HG03521 (cell line): ENCODE measurements around the gene NR6A1.

Experiments
- ATAC-seq: cut with Tn5 transposase; IDR thresholded peaks from one replicate; pipeline ENCODE4 v1.9.1; 2021; ENCODE audit warnings: mild to moderate bottlenecking, moderate library complexity; ENCODE audit not compliant: unreplicated experiment

NR6A1 gene

DNA sequence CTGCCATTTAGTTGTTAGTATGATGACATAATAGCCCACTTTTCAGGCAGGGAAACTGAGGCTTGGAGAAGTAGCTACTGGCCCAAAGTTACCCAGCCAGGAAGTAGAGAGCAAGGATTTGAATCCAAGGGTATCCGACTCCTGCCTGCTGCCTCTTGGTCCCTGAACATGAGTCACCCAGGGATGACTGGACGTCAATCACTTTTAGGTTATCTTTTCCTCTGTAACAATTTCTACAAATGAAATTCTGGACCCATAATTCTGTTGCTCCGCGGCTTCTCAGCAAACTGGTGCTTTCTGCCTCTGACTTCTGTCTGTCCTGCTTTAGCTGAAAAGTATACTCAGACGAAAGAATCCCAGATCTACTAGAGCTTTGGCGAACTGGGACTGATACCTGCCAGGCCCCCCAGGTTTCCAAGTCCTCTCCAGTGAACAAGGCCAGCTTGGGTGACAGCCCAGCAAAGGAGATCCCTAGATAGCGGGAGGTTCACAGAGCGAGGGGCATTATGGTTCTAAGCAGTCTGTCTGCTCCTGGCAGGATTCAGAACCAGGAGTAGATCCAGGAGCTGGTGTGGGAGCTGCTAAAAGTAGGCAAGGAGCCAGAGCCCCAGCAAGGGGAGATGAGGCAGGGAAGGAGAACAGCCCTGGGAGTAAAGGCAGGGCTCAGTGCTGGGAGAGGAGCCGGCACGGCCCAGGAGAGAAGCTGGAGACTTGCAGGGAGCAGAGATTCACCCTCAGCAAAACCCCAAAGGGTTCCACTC is 26.4 kb upstream of the NR6A1 start:
- ATAC-seq = no peak

DNA sequence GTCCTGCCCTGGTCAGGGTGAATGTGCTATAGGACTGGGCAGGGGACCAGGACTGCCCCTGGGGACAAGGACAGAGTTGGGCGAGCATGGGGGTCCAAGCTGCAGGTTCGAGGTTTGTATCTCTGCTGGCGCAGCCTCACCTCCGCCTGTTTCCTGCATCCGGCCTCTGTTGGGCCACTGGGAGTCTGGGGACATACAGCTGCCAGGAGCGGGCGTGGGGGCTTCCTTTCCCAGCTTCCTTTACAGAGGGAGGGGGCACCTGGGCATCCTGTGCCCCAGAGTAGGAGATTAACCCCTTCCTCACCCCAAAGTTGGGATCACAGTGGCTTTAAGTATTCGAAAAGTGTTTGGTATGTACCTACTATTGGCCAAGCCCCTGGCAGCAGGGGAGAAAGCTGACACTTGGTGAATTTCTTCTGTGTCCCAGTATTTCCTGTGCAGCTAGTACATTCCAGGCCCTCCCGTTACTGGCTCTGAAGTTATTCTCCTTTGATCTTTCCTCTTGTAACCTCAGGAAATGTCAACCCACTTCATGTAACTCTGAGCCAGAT is 24.8 kb upstream of the NR6A1 start:
- ATAC-seq = no peak

DNA sequence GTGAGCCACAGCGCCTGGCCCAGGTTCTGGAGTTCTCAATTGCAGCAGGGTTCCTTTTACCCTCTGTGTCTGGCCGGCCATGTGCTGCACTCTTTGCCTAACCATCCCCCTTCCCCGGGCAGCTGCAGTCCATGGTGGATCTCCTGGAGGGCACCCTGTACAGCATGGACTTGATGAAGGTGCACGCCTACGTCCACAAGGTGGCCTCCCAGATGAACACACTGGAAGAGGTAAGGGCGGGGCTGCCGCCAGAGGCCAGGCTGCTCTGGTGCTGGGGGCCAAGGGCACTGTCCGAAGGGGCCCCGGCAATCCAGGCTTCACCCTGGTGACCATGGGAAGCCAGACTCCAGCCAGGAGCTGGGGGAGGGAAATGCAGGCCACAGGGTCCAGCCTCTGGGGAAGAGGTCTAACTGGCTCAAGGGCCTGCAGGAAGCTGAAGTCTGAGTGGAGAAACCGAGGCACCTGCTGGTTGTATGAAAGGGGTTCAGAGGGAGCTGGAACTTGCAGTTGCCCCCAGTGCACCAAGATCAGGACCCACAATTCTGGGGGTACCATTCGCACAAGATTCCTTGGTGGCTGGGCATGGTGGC is 23.9 kb upstream of the NR6A1 start:
- no peak for ATAC-seq

DNA sequence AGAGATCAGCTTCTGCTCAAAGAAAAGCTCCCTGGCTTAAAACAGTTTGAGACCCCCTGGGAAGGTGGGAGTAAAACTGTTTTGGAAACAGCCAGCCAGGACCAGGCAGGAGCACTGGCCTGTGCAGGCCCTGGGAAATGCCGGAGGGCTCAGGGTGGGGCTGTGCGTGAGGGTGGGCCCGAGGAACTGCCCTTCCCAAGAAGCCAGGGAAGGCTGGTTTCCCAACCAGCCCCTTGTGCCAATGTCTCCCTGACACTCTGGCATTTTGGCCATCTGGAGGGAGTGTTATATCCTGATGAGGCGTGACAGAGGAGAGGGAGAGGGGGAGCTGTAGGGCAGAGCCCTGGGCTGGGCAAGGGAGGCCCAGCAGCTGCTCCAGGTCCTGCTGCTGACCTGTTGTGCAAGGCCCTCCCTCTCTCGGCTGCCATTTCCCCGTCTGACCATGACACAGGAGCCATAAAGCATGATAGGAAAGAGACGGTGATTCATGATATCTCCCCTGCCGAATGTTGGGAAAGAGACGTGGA is 22.0 kb upstream of the NR6A1 start:
- ATAC-seq = no peak

DNA sequence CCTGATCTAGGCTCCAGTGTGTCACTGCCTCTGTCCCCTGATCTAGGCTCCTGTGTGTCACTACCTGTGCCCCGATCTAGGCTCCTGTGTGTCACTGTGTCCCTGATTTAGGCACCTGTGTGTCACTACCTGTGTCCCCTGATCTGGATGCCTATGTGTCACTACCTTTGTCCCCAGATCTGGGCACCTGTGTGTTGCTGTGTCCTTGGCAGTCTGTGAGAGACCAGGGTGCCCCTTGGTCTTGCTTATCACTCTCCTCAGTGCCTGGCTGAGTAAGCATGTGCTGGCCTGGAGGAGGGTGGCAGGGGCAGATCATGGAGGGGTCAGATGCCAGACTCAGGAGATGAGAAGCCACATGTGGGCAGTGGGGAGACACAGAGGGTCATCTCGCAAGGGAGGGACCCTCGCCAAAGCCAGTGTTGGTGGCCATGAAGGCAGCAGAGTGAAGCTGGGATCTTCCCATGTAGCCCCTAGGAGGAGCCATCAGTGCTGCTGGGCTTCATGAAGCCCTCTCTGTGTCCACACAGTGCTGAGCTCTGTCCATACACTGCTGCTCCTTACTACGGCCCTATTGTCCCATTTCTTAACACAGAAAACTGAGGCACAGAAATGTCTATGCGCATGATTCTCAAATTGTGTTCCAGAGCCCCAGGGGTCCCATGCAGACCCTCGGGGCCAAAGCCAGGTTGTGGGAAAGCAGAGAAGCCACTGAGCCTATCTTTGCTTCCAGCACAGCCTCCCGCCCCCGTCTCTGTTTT is 21.3 kb upstream of the NR6A1 start:
- no peak for ATAC-seq

DNA sequence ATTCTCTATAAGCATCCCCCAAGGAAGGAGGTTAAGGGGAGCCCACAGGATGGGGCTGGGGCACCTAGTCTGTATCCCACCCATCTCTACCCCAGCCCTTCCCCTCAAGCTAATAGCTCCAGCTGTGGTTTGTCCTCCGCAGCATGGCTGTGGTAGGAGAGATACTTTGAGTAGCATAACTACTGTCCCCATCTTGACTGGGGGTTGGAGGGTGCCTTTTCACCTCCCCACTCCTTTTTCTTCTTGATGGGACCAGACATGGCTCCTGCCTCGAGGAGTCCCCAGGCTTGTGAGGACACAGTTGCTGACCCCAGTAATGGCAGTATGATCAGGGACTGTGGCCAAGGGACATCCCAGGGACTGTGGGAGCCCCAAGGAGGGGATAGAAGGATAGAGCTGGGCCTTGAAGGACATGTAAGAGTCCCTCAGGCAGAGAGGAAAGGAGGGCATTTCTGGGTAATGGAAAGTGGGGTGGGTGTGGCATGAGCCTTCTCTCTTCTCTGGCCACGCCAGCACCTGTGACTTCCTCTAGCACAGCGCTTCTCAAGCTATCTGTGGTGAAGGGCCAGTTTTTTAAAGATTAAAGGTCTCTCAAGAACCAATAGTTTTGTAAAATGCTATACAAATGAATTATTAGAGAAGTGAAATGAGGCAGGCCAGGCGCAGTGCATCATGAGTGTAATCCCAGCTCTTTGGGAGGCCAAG is 19.8 kb upstream of the NR6A1 start:
- ATAC-seq = no peak

DNA sequence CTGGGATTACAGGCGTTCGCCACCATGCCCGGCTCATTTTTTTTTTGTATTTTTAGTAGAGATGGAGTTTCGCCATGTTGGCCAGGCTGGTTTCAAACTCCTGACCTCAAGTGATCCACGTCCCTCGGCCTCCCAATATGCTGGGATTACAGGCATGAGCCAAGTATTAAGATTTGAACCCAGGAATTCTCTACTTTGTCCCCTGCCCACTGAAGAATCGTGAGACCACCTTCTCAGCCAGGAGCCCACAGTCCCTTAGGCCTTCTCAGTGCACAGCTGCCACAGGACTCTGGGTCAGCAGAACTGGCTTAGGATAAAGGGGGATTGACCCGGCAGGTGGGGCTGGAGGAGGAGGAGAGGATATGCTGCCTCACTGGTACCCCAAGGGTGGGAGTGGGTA is 19.2 kb upstream of the NR6A1 start:
- no peak for ATAC-seq

DNA sequence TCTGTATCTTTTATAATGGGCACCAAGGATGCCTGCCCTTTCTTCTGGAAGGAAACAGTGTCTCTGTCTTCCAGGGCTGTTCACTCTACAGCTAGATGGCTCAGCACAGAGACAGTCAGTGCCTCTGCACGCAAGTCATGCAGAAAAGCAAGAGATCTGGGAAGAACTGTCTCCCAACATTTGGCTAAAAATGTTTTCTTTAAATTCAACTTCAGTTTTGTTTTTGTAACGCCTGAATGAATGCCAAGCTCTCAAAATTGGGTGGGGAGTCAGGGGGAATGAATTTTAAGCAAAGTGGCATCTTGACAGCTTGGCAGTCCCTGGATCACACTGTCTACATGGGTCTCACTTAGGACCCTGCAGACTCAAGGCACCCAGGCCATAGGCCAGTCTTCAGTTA is 18.4 kb upstream of the NR6A1 start:
- no peak for ATAC-seq

DNA sequence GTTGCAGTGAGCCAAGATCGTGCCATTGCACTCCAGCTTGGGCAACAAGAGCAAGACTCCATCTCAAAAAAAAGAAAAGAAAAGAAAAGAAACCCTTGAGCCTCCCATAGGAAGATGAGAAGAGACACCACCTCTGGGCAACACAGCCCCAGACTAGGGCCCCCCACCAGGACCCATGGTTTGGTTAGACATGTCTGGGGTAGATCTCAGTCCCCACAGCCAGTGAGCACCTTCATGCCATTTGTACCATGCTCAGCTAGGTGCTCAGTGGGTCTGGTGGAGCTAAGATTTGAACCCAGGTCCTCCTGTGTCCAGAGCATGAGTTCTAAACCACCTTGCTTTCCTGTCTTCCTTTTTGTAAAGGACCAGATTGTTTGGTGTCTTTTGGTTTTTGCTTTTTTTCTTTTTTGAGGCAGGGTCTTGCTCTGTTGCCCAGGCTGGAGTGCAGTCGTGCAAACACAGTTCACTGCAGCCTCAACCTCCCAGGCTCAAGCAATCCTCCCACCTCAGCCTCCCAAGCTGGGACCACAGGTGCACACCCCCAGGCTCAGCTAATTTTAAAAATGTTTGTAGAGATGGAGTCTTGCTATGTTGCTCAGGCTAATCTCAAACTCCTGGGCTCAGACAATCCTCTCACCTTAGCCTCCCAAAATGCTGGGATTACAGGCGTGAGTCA is 17.6 kb upstream of the NR6A1 start:
- ATAC-seq = no peak

DNA sequence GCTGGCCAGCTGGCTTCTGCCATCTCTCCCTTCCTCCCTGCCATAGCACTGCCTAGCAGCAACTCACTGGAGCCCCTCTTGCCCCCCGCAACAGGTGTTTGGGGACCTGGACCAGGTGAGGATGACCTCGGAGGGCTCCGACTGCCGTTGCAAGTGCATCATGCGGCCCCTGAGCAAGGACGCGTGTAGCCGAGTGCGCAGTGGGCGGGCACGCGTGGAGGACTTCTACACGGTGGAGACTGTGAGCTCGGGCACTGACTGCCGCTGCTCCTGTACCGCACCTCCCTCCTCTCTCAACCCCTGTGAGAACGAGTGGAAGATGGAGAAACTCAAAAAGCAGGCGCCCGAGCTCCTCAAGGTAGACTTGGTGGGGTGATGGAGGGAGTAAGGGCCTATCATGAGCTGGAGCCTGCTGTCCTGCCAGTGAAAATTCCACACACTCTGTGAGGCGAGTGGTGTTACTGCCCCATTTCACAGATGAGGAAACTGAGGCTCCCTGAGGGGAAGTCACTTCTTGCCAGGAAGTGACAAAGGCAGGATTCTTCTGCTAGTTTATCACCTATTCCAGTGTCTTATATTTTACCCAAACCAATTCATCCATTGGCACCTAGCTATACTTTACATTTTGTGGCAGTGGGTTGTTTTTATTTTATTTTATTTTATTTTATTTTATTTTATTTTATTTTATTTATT is 15.9 kb upstream of the NR6A1 start:
- no peak for ATAC-seq

DNA sequence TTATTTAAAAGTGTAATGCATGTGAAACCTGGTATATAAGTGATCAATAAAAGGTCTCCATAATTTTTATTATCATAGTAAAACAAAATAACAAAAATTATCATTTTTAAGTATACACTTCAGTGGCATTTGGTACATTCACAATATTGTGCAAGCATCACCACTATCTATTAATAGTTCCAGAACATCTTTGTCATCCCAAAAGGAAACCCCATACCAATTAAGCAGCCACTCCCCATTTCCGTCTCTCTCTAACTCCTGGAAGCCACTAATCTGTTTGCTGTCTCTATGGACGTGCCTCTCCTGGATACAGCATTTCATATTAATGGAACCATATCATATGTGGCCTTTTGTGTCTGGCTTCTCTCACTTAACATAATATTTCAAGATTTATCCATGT is 13.4 kb upstream of the NR6A1 start:
- ATAC-seq = no peak

DNA sequence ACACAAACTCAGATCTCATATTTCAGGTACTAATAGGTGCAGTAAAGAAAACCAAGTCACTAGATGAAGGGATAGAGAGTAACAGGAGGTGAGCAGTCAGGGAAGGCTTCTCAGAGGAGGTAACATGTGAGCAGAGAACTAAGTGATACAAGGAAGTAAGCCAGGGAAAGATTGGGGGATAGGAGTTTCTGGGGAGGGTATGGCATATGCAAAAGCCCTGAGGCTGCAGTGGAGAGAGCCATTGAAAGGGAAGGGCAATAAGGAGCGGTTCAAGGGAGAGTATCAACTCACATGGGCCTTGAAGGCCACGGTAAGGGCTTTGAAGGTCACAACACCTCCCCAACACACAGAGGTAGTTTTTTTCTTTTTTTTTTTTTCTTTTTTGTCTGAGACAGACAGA is 12.7 kb upstream of the NR6A1 start:
- ATAC-seq = no peak

DNA sequence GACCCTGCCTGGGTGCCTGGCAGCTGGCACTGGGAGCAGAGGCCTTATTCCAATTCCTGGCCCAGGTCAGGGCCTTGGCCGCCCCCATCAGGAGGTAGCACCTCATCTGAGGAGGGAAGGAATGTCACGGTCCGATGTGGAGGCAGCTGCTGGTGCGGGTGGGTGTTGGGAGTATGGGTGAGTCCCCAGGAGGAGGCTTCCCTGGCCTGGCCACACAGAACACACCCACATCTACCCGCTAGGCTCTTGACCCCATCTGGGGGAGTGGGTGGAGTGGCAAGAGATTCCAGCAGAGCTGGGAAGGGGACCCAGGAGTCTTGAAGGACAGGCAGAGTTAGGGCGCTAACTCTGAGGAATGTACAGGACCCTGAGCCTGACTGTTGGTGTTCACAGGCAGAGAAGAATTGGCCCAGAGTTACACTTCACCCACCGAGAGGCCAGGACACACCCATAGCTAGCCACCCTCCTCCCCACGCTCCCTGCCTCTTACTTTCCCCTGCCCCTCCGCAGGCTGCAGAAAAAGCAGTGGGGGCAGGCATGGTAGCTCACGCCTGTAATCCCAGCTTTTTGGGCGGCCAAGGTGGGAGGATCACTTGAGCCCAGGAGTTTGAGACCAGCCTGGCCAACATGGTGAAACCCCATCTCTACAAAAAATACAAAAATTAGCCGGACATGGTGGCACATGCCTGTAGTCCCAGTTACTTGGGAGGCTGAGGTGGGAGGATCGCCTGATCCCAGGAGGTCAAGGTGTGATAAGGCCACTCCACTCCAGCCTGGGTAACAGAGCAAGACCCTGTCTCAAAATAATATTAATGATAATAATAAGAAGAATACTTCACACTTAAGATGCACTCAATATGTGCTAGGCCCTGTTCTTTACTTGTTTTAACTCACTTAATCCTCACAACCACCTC is 11.8 kb upstream of the NR6A1 start:
- no peak for ATAC-seq

DNA sequence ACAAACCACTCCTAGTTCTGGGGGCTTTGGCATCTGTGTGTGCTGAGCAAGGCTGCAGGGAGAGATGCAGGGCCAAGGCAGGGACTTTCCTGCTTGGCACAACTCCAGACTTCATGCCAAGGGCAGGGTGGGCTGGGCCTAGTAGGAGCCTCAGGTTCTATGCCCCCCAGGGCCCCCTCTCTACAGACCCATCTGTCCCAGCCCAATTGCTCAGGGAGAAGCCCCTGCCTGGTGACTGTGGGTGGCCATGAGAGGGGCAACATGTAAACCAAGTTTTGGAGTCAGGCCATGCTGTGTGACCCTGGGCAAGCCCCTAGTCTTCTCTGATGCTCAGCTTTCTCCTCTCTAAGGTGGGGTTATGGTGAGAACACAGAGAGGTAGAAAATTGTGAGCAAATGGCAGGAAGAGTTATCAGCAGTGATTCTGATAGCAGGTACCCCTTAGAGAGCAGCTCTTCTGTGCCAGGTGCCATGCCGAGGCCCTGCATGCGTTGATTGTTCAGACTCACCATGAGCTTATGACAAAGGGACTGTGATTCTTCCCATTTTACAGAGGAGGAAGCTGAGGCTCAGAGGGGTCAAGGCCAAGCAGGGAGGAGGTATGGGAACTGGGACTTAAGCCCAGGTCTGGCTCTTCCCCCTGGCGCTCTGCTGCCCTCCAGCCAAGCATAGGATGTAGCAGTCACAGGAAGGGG is 11.0 kb upstream of the NR6A1 start:
- ATAC-seq = no peak

DNA sequence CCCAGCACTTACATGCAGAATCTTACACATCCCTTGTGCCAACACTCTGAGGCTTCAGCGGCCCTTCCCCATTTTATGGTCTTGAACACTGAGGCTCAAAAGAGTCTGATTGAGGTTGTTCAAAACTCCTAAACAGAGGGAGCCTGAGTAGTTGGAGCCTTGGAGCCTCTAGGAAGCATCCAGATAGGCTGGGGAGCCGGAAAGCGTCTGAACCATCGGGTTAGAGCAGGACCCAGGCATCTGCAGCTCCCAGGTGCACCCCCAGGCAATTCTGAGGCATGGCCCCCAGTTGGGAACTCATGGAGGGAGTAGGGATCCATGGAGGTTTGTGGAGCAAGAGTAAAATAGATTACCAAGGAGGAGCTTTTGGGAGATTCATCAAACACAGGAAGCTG is 9.6 kb upstream of the NR6A1 start:
- no peak for ATAC-seq

DNA sequence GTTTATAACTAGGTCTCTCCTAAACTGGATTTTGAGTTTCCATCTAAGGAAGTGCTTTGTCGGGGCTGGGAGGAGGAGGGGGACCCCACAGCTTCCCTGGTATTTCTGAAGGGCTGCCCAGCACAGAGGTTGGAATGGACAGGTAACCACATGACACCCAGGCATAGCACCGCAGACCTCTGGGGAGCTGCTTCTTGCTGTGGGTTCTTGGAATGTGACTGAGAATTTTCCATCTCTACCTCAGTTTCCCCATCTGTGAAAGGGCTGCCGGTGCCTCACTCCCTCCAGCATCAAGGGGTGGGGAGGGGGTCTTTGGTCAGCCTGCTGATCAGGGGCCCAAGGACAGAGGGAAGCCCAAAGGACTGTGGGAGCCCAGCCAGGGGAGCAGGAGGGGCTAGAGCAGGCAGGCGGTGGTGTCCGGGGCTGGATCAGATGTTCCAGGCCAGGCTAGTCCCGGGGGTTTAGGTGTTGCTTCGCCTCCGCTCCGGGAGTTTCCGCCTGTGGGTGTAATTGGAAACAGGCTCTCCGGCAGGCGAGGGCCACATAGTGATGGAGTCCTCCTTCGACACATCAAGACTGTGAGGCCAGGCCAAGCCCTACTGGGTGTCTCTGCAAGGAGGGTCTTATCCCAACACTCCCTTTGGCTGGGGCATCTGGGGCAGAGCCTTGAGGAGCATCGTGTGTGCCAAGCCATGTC is 9.1 kb upstream of the NR6A1 start:
- no peak for ATAC-seq

DNA sequence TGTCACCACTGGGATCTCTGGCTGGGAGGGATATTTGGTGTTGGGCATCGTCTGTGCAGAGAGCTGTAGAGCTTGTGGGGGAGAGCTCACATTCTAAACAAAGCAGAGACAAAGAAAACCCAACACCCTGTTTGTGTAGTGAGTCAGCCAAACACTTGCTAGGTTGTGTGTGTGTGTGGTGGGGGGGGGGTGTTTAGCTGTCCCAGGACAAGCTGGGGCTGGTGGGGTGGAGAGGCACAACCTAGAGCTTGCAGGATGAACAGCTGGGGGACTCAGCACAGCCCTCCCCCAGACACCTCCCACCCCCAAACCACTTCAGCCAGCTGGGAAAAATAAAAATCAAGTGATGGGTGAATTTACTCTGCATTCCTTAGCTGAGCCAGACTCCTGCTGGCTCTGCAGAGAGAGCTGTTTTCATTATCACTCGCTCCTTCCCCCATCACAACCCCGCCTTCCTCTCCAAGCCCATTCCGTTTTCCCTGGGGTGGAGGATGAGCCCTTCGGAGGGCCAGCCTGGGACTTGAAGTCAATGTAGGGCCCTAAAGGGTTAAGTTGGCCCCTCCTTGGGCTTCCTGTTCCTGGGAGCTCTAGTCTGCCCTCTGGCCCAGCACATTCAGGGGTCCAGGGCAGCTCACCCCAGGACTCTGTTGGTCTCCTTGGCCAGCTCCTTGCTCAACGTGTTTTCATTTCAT is 8.4 kb upstream of the NR6A1 start:
- no peak for ATAC-seq
